ENCODE data around the gene CASK.

CASK gene

GRCh38 chrX:41600291-41600690, 323.1 kb downstream of the CASK start:
- H3K4me3 ChIP-seq (ENCODE audit: low read depth, low read length) = no peak overlapping the region
- TF ChIP-seq CTCF (IDR thresholded peaks at IDR 0.05; ENCODE audit: control insufficient read depth, extremely low read depth, insufficient read depth) = no peak
- no peak for DNase-seq (ENCODE audit: low read depth)

GRCh38 chrX:41599507-41599906, 323.8 kb downstream of the CASK start:
- H3K4me3 ChIP-seq (ENCODE audit: low read depth, low read length) = no peak overlapping the region
- no peak for DNase-seq (ENCODE audit: low read depth)
- TF ChIP-seq CTCF (IDR thresholded peaks at IDR 0.05; ENCODE audit: control insufficient read depth, extremely low read depth, insufficient read depth) = no peak

GRCh38 chrX:41596596-41596995, 326.8 kb downstream of the CASK start:
- no peak overlapping the region for H3K4me3 ChIP-seq (ENCODE audit: low read depth, low read length)
- TF ChIP-seq CTCF (IDR thresholded peaks at IDR 0.05; ENCODE audit: control insufficient read depth, extremely low read depth, insufficient read depth) = no peak
- no peak for DNase-seq (ENCODE audit: low read depth)

- no peak for TF ChIP-seq CTCF (IDR thresholded peaks at IDR 0.05; ENCODE audit: control insufficient read depth, extremely low read depth, insufficient read depth)
- no peak overlapping the region for H3K4me3 ChIP-seq (ENCODE audit: low read depth, low read length)
- no peak for DNase-seq (ENCODE audit: low read depth)
These were observed 328.7 kb downstream of the CASK start for GRCh38 chrX:41594634-41595033.

GRCh38 chrX:41591906-41592305, 331.4 kb downstream of the CASK start:
- no peak for DNase-seq (ENCODE audit: low read depth)
- H3K4me3 ChIP-seq (ENCODE audit: low read depth, low read length) = no peak overlapping the region
- TF ChIP-seq CTCF (IDR thresholded peaks at IDR 0.05; ENCODE audit: control insufficient read depth, extremely low read depth, insufficient read depth) = no peak

- no peak overlapping the region for H3K4me3 ChIP-seq (ENCODE audit: low read depth, low read length)
- TF ChIP-seq CTCF (IDR thresholded peaks at IDR 0.05; ENCODE audit: control insufficient read depth, extremely low read depth, insufficient read depth) = no peak
These were observed 332.7 kb downstream of the CASK start for GRCh38 chrX:41590641-41591040.

GRCh38 chrX:41589634-41590270, 333.6 kb downstream of the CASK start:
- no peak for TF ChIP-seq CTCF (IDR thresholded peaks at IDR 0.05; ENCODE audit: control insufficient read depth, extremely low read depth, insufficient read depth)
- no peak overlapping the region for H3K4me3 ChIP-seq (ENCODE audit: low read depth, low read length)
- no peak for DNase-seq (ENCODE audit: low read depth)

More at GRCh38 chrX:41590641-41591040, 332.7 kb downstream of the CASK start:
- DNase-seq (ENCODE audit: low read depth) = no peak
